Chondrocyte (in vitro differentiated cells): ENCODE results near the gene PIK3R3. TPM values are rescaled to one million over a fixed set of nuclear protein-coding genes. Genes with fewer than 3 reads are reported as not detected.
"Not testable (repeated sequence)": the region's sequence is repeated elsewhere in the genome, so short reads cannot be mapped to it uniquely, and the experiment has no call there.

Experiments used
- DNase-seq: peaks from one replicate; pipeline ENCODE4 v3.0.0; 2021; ENCODE audit warnings: mixed read lengths, low spot score
- H3K27ac Mint-ChIP-seq: one replicate; pipeline ENCODE4 v1.8.0; 2021; ENCODE audit warnings: mild to moderate bottlenecking, moderate library complexity, mixed read lengths; ENCODE audit not compliant: unreplicated experiment
- H3K27me3 Mint-ChIP-seq: 2 replicates; pipeline ENCODE4 v1.8.0; 2021; ENCODE audit warnings: low read depth, mixed read lengths
- H3K36me3 Mint-ChIP-seq: 2 replicates; pipeline ENCODE4 v1.8.0; 2021; ENCODE audit warnings: low read depth, mixed read lengths
- H3K4me1 Mint-ChIP-seq: 2 replicates; pipeline ENCODE4 v1.8.0; 2021; ENCODE audit warnings: low read depth, mild to moderate bottlenecking, mixed read lengths
- H3K4me3 Mint-ChIP-seq: one replicate; pipeline ENCODE4 v1.8.0; 2021; ENCODE audit warnings: mild to moderate bottlenecking, moderate library complexity, mixed read lengths; ENCODE audit not compliant: unreplicated experiment
- H3K9me3 Mint-ChIP-seq: 2 replicates; pipeline ENCODE4 v1.8.0; 2021; ENCODE audit warnings: low read depth, mixed read lengths
- total RNA-seq: library from RNA; stranded (reverse); gene quantifications from 3 replicates; pipeline ENCODE4 v1.2.1, GENCODE V29; 2021
- TF ChIP-seq, protein P1 (sequence below): fragments of 200-600 bp; sonication (generic); IDR thresholded peaks from 2 replicates; pipeline ENCODE4 v1.5.0; 2021; ENCODE audit warnings: antibody characterized with exemption, mild to moderate bottlenecking, moderate library complexity

Gene PIK3R3
- total RNA-seq, 1 donor from 2014 or later: 23.4 TPM

DNA sequence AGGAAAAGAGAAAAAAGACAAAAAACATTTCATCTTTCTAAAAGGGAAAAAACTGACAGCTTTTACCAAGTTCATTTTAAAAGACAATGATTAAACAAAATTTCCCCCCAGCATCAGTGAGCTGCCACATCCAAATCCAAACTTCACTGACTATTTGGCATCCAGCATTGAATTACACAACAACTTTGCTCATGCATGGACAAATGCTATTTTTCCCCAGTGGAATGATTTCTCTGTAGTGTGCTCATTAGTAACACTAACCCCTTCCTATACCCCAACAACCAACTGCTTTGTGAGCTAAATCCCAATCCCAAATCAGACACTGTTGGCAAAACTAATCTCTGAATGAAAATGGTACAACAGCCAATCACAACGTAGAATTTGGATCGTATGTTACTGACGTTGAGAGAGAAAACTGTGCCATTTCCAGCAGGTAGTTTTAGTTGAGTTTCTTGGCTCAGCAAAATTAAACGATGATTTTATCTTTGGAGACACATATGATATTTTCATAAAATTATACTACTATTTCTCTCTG is 37.9 kb downstream of the PIK3R3 start:
- peaks cover 15% of the 10 kb centered on the region for H3K9me3 Mint-ChIP-seq
- H3K4me3 Mint-ChIP-seq: no peak overlapping the region
- H3K27ac Mint-ChIP-seq: no peak overlapping the region
- peaks cover 10% of the 10 kb centered on the region for H3K4me1 Mint-ChIP-seq
- no peaks in the 10 kb centered on the region for H3K27me3 Mint-ChIP-seq
- DNase-seq: no peak
- peaks cover 4% of the 10 kb centered on the region for H3K36me3 Mint-ChIP-seq
- TF ChIP-seq, protein P1, sequence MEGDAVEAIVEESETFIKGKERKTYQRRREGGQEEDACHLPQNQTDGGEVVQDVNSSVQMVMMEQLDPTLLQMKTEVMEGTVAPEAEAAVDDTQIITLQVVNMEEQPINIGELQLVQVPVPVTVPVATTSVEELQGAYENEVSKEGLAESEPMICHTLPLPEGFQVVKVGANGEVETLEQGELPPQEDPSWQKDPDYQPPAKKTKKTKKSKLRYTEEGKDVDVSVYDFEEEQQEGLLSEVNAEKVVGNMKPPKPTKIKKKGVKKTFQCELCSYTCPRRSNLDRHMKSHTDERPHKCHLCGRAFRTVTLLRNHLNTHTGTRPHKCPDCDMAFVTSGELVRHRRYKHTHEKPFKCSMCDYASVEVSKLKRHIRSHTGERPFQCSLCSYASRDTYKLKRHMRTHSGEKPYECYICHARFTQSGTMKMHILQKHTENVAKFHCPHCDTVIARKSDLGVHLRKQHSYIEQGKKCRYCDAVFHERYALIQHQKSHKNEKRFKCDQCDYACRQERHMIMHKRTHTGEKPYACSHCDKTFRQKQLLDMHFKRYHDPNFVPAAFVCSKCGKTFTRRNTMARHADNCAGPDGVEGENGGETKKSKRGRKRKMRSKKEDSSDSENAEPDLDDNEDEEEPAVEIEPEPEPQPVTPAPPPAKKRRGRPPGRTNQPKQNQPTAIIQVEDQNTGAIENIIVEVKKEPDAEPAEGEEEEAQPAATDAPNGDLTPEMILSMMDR: no peak

DNA sequence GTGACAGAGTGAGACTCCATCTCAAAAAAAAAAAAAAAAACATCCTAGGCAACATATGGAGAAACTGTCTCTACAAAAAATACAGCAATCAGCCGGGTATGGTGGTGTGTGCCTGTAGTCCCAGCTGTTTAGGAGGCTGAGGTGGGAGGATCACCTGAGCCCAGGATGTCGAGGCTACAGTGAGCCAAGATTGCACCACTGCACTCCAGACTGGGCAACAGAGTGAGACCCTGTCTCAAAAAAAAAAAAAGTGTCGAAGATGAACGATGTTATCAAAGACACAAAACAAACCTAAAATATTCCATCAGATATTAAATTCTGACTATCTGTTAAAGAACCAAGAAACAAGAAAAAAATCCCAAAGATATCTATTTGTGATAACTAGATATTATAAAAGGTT is 38.6 kb downstream of the PIK3R3 start:
- not testable (repeated sequence) for H3K9me3 Mint-ChIP-seq, H3K27ac Mint-ChIP-seq, H3K4me3 Mint-ChIP-seq, H3K36me3 Mint-ChIP-seq, H3K27me3 Mint-ChIP-seq, DNase-seq
- H3K4me1 Mint-ChIP-seq: peaks cover 13% of the 10 kb centered on the region

DNA sequence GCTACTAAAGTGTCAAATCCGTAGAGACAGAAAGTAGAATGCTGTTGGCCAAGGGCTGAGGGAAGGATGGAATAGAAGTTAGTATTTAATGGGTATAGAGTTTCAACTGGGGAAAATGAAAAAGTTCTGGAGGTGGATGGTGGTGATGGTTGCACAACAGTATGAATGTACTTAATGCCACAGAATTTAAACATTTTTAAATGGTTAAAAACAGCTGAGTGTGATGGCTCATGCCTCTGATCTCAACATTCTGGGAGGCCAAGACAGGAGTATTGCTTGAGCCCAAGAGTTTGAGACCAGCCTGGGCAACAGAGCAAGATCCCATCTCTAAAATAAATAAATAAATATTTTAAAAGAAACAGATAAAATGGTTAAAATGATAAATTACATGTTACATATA is 44.5 kb downstream of the PIK3R3 start:
- no peak for DNase-seq
- Mint-ChIP-seq H3K36me3 (peaks cover 2% of the 10 kb centered on the region), H3K4me3 (no peak overlapping the region), H3K4me1 (peaks cover 23% of the 10 kb centered on the region), H3K27ac (no peak overlapping the region), H3K27me3 (no peaks in the 10 kb centered on the region), H3K9me3 (peaks cover 4% of the 10 kb centered on the region)
- TF ChIP-seq, protein P1: no peak

DNA sequence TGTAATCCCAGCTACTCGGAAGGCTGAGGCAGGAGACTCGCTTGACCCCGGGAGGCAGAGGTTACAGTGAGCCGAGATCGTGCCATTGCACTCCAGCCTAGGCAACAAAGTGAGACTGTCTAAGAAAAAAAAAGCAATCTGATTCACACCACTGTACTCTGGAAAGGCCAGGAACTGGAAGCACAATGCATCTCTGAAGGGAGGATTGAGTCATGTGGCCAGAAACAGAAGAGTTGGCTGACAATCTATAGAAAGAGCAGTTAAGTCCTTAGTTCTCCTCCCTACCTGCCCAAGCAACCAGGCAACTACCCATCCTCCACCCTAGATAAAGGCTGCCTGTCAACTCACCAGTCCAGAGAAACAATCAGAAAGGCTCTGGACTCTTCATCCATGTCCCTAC is 45.9 kb downstream of the PIK3R3 start:
- no peak overlapping the region for H3K27ac Mint-ChIP-seq
- H3K4me1 Mint-ChIP-seq: peaks cover 27% of the 10 kb centered on the region
- H3K4me3 Mint-ChIP-seq: no peak overlapping the region
- TF ChIP-seq, protein P1: no peak
- no peak for DNase-seq
- H3K36me3 Mint-ChIP-seq: peaks cover 2% of the 10 kb centered on the region
- peaks cover 4% of the 10 kb centered on the region for H3K9me3 Mint-ChIP-seq
- H3K27me3 Mint-ChIP-seq: no peaks in the 10 kb centered on the region

DNA sequence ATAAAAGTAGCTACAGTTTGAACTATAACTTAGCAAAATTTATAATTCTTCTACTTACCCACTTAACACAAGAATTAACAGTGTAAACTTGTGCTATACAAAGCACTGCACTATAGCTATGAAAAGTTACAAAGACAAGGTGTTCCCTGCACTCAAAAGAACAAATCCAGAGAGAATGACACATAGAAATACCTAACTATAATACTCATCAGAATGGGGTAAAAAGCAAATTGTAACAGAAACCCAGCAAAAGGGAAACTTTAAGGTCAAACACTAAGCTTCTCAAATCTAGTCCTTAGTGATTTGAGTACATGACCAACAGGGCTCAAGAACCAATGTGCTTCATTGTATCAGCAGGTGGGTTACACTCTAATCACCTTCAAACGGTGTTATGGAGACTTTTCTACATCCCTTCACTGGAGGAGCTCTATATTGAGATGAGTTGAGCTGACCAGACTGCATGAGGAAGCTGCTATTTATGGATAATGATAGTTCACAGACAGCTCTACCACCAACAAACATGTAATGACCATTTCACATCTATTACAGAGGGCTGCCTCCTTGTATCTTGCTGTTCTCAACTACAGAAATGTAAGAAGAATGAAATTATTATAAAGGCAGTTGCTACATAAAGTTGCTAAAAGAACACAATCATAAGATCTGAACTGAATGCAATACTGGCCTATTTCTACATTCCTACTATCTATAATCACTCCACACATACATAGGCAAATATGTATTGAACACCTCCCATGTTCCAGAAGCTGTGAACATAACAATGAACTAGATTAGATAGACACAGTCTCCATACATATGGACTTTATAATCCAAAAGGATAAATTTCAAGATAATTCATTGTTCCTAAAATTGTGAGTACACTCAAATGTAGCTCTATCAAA is 47.6 kb downstream of the PIK3R3 start:
- Mint-ChIP-seq H3K9me3 (peaks cover 4% of the 10 kb centered on the region), H3K27me3 (no peaks in the 10 kb centered on the region), H3K4me3 (no peak overlapping the region), H3K27ac (peak overlapping the region; percentile 15), H3K4me1 (peaks cover 31% of the 10 kb centered on the region), H3K36me3 (peaks cover 2% of the 10 kb centered on the region)
- DNase-seq: no peak
- TF ChIP-seq, protein P1: no peak
